KMS-11 (cell line): ENCODE results near the gene NUP214.

Source experiments
- H2AFZ ChIP-seq: fragments of 200-600 bp; sonication (generic); 2 replicates; pipeline ENCODE4 v1.6.1; 2016; ENCODE audit warnings: antibody characterized with exemption, mixed run types, low read depth
- H3K27ac ChIP-seq: fragments of 200-600 bp; sonication (generic); 2 replicates; pipeline ENCODE4 v1.6.1; 2016; ENCODE audit warnings: mild to moderate bottlenecking, mixed run types
- H3K27me3 ChIP-seq: fragments of 200-600 bp; sonication (generic); 2 replicates; pipeline ENCODE4 v1.6.1; 2017; ENCODE audit warnings: mild to moderate bottlenecking, low read depth, mixed run types, moderate library complexity; ENCODE audit not compliant: insufficient read depth
- H3K36me3 ChIP-seq: fragments of 200-600 bp; sonication (generic); 2 replicates; pipeline ENCODE4 v1.6.1; 2017; ENCODE audit warnings: mild to moderate bottlenecking, mixed run types; ENCODE audit not compliant: insufficient read depth
- H3K4me1 ChIP-seq: fragments of 200-600 bp; sonication (generic); 2 replicates; pipeline ENCODE4 v1.6.1; 2016; ENCODE audit warnings: mild to moderate bottlenecking, low read depth, mixed run types; ENCODE audit not compliant: poor library complexity, severe bottlenecking
- H3K4me2 ChIP-seq: fragments of 200-600 bp; sonication (generic); 2 replicates; pipeline ENCODE4 v1.7.0; 2016; ENCODE audit warnings: mild to moderate bottlenecking, mixed run types
- H3K4me3 ChIP-seq: fragments of 200-600 bp; sonication (generic); IDR thresholded peaks from 2 replicates; pipeline ENCODE4 v1.6.1; 2017; ENCODE audit warnings: low read depth, low read length, mixed read lengths; ENCODE audit not compliant: insufficient read depth
- H3K79me2 ChIP-seq: fragments of 200-600 bp; sonication (generic); 2 replicates; pipeline ENCODE4 v1.6.1; 2016; ENCODE audit warnings: low read depth, mixed run types; ENCODE audit not compliant: insufficient read depth
- H3K9ac ChIP-seq: fragments of 200-600 bp; sonication (generic); 2 replicates; pipeline ENCODE4 v1.6.1; 2016; ENCODE audit warnings: mild to moderate bottlenecking, mixed run types
- H4K20me1 ChIP-seq: fragments of 200-600 bp; sonication (generic); 2 replicates; pipeline ENCODE4 v1.6.1; 2016; ENCODE audit warnings: mild to moderate bottlenecking, mixed run types; ENCODE audit not compliant: insufficient read depth
- TF ChIP-seq, protein P1 (sequence below): fragments of 200-600 bp; sonication (generic); conservative IDR thresholded peaks from 2 replicates; pipeline ENCODE4 v1.6.1; 2017; ENCODE audit warnings: low read depth, mild to moderate bottlenecking, antibody characterized with exemption, low read length, moderate library complexity, mixed read lengths

Gene NUP214

GRCh38 chr9:131085370-131086122, 39.8 kb upstream of the NUP214 start:
- no peak overlapping the region for H3K4me3 ChIP-seq
- no peaks in the 10 kb centered on the region for H3K79me2 ChIP-seq
- no peak overlapping the region for H2AFZ ChIP-seq
- H3K27me3 ChIP-seq, result peaks cover 53% of the 10 kb centered on the region
- TF ChIP-seq, protein P1, sequence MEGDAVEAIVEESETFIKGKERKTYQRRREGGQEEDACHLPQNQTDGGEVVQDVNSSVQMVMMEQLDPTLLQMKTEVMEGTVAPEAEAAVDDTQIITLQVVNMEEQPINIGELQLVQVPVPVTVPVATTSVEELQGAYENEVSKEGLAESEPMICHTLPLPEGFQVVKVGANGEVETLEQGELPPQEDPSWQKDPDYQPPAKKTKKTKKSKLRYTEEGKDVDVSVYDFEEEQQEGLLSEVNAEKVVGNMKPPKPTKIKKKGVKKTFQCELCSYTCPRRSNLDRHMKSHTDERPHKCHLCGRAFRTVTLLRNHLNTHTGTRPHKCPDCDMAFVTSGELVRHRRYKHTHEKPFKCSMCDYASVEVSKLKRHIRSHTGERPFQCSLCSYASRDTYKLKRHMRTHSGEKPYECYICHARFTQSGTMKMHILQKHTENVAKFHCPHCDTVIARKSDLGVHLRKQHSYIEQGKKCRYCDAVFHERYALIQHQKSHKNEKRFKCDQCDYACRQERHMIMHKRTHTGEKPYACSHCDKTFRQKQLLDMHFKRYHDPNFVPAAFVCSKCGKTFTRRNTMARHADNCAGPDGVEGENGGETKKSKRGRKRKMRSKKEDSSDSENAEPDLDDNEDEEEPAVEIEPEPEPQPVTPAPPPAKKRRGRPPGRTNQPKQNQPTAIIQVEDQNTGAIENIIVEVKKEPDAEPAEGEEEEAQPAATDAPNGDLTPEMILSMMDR, result no peak
- no peaks in the 10 kb centered on the region for H3K4me1 ChIP-seq
- no peaks in the 10 kb centered on the region for H3K36me3 ChIP-seq
- no peak overlapping the region for H3K27ac ChIP-seq
- H3K9ac ChIP-seq, result no peak overlapping the region
- no peak overlapping the region for H3K4me2 ChIP-seq
- H4K20me1 ChIP-seq, result no peaks in the 10 kb centered on the region

GRCh38 chr9:131087354-131087893, 38.0 kb upstream of the NUP214 start:
- Histone ChIP-seq H3K4me3 (no peak overlapping the region), H3K27ac (no peak overlapping the region), H3K79me2 (no peaks in the 10 kb centered on the region), H3K36me3 (no peaks in the 10 kb centered on the region), H3K9ac (no peak overlapping the region), H4K20me1 (no peaks in the 10 kb centered on the region), H3K4me1 (no peaks in the 10 kb centered on the region), H2AFZ (no peak overlapping the region), H3K4me2 (no peak overlapping the region), H3K27me3 (peaks cover 37% of the 10 kb centered on the region; the same call in 1 of the 2 replicates)
- TF ChIP-seq, protein P1, result no peak

- peaks cover 27% of the 10 kb centered on the region for H3K27me3 ChIP-seq
- no peaks in the 10 kb centered on the region for H3K4me1 ChIP-seq
- no peaks in the 10 kb centered on the region for H3K79me2 ChIP-seq
- no peak overlapping the region for H3K9ac ChIP-seq
- H3K27ac ChIP-seq, result no peak overlapping the region
- no peak overlapping the region for H3K4me2 ChIP-seq
- TF ChIP-seq, protein P1, result no peak
- no peak overlapping the region for H2AFZ ChIP-seq
- H3K4me3 ChIP-seq, result no peak overlapping the region
- no peaks in the 10 kb centered on the region for H4K20me1 ChIP-seq
- H3K36me3 ChIP-seq, result no peaks in the 10 kb centered on the region
Observed at GRCh38 chr9:131090025-131090787, 35.2 kb upstream of the NUP214 start.

DNA sequence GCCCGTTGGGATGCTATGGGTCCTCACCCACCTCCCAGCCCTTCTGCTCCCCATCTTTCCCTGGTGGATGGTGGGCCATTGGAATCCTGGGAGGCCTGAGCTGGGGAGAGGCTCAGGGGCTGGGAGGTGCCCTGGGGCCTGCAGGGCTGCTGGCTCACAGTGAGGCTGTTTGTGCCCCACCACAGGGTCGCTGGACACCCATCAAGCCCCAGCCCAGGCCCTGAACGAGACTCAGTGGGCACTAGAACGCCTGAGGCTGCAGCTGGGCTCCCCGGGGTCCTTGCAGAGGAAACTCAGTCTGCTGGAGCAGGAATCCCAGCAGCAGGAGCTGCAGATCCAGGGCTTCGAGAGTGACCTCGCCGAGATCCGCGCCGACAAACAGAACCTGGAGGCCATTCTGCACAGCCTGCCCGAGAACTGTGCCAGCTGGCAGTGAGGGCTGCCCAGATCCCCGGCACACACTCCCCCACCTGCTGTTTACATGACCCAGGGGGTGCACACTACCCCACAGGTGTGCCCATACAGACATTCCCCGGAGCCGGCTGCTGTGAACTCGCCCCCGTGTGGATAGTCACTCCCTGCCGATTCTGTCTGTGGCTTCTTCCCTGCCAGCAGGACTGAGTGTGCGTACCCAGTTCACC, 33.9 kb upstream of the NUP214 start:
- no peak overlapping the region for H3K4me2 ChIP-seq
- TF ChIP-seq, protein P1, result no peak
- H3K27ac ChIP-seq, result no peak overlapping the region
- H3K36me3 ChIP-seq, result no peaks in the 10 kb centered on the region
- no peaks in the 10 kb centered on the region for H3K79me2 ChIP-seq
- H3K4me3 ChIP-seq, result no peak overlapping the region
- no peak overlapping the region for H2AFZ ChIP-seq
- no peaks in the 10 kb centered on the region for H3K4me1 ChIP-seq
- peaks cover 25% of the 10 kb centered on the region for H3K27me3 ChIP-seq
- no peaks in the 10 kb centered on the region for H4K20me1 ChIP-seq
- no peak overlapping the region for H3K9ac ChIP-seq
